MM.1S (cell line): ENCODE results near the gene GCLM.

Experiments used
- DNase-seq: peaks from one replicate; pipeline ENCODE4 v3.0.0-alpha.2; 2015
- H2AFZ ChIP-seq: fragments of 300-600 bp; sonication (generic); 2 replicates; pipeline ENCODE4 v1.6.0; 2016; ENCODE audit warnings: antibody characterized with exemption, low read length
- H3F3A ChIP-seq: fragments of 300-600 bp; sonication (generic); 2 replicates; pipeline ENCODE4 v1.6.1; 2016; ENCODE audit warnings: mild to moderate bottlenecking, antibody characterized with exemption, low read length, moderate library complexity, mixed read lengths; ENCODE audit not compliant: insufficient read depth
- H3K27ac ChIP-seq: fragments of 300-600 bp; sonication (generic); 2 replicates; pipeline ENCODE4 v1.5.1; 2016; ENCODE audit warnings: mild to moderate bottlenecking, low read length
- H3K27me3 ChIP-seq: fragments of 300-600 bp; sonication (generic); replicated peaks from 2 replicates; pipeline ENCODE4 v1.6.0; 2016; ENCODE audit warnings: low read length; ENCODE audit not compliant: insufficient read depth
- H3K36me3 ChIP-seq: fragments of 300-600 bp; sonication (generic); replicated peaks from 2 replicates; pipeline ENCODE4 v1.6.1; 2016; ENCODE audit warnings: mild to moderate bottlenecking, low read length, mixed read lengths; ENCODE audit not compliant: insufficient read depth
- H3K4me1 ChIP-seq: fragments of 300-600 bp; sonication (generic); 2 replicates; pipeline ENCODE4 v1.6.1; 2016; ENCODE audit warnings: low read length, mixed read lengths
- H3K4me2 ChIP-seq: fragments of 300-600 bp; sonication (generic); 2 replicates; pipeline ENCODE4 v1.6.0; 2016; ENCODE audit warnings: low read depth, low read length
- H3K4me3 ChIP-seq: fragments of 300-600 bp; sonication (generic); 2 replicates; pipeline ENCODE4 v1.5.1; 2016; ENCODE audit warnings: low read length, mixed read lengths
- H3K79me2 ChIP-seq: fragments of 300-600 bp; sonication (generic); 2 replicates; pipeline ENCODE4 v1.6.1; 2016; ENCODE audit warnings: mixed run types, low read length, mixed read lengths
- H3K9ac ChIP-seq: fragments of 300-600 bp; sonication (generic); 2 replicates; pipeline ENCODE4 v1.6.1; 2016; ENCODE audit warnings: low read length, mixed read lengths
- H3K9me2 ChIP-seq: fragments of 300-600 bp; sonication (generic); replicated peaks from 2 replicates; pipeline ENCODE4 v1.6.1; 2016; ENCODE audit warnings: mild to moderate bottlenecking, low read length, mixed read lengths; ENCODE audit not compliant: insufficient read depth
- H3K9me3 ChIP-seq: fragments of 300-600 bp; sonication (generic); replicated peaks from 2 replicates; pipeline ENCODE4 v1.6.1; 2016; ENCODE audit warnings: mild to moderate bottlenecking, low read length, mixed read lengths; ENCODE audit not compliant: insufficient read depth
- H4K20me1 ChIP-seq: fragments of 300-600 bp; sonication (generic); 2 replicates; pipeline ENCODE4 v1.6.1; 2016; ENCODE audit warnings: mild to moderate bottlenecking, low read length, moderate library complexity, mixed read lengths; ENCODE audit not compliant: insufficient read depth
- EZH2 ChIP-seq: fragments of 300-600 bp; sonication (generic); optimal IDR thresholded peaks from 2 replicates; pipeline ENCODE3; 2017; ENCODE audit warnings: low read depth, mild to moderate bottlenecking, antibody characterized with exemption, low read length, mixed read lengths
- EZH2phosphoT487 ChIP-seq: fragments of 300-600 bp; sonication (generic); IDR thresholded peaks from 2 replicates; pipeline ENCODE4 v1.6.1; 2018; ENCODE audit warnings: antibody characterized with exemption, low read length
- TF ChIP-seq, protein P1 (sequence below): fragments of 300-600 bp; sonication (generic); IDR thresholded peaks from 2 replicates; pipeline ENCODE4 v1.5.1; 2016; ENCODE audit warnings: antibody characterized with exemption, low read length, mixed read lengths

Gene GCLM, protein sequence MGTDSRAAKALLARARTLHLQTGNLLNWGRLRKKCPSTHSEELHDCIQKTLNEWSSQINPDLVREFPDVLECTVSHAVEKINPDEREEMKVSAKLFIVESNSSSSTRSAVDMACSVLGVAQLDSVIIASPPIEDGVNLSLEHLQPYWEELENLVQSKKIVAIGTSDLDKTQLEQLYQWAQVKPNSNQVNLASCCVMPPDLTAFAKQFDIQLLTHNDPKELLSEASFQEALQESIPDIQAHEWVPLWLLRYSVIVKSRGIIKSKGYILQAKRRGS

DNA sequence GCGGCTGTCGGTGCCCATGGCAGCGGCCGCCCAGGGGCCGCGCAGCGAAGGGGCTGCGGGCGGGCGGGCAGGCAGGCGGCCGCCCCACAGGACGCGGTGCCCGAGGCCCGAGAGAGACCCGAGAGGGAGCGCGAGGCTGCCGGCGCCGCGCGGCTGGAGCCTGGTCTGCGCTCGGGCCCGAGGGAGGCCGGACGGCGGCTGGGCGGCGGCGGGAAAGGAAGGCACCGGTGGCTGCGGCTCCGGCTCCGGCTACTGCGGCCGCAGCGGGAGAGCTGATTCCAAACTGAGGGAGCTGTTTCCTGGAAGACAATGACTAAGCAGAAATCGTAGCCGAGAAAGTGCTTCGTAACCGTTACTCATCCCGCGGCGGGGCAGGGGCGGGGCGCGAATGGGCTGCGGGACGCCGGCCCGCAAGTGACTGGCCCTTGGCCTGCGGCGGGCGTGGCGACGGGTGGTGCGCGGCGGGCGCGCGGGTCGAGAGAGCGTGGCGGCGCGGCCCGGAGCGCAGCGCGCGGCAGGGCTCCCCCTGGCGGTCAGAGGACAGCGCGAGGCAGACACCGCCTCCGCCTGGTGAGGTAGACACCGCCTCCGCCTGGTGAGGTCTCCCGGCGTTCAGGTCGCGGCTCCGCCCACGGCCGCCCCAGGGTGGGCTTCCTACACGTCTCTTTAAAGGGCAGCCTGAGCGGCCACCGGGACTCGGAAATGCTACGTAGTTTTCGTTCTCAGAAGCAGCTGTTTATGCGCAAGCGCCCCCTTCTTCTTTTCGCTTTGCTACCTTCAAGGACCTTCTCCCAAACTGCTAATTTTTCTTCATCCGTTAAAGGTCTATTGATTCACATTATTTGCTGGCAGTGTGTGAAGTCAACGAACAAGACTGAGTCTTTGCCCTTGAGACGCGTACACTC is at the start of gene GCLM:
Gene GCLM (minus strand): TSS at position 285 of the 905 bp plus-strand sequence. CDS start 267 bp downstream, at position 18.
- H3K4me1 ChIP-seq: no peaks in the 10 kb centered on the region
- no peaks in the 10 kb centered on the region for H3K9me3 ChIP-seq
- no peaks in the 10 kb centered on the region for H4K20me1 ChIP-seq
- TF ChIP-seq EZH2phosphoT487 (no peak), EZH2 (no peak)
- TF ChIP-seq, protein P1, sequence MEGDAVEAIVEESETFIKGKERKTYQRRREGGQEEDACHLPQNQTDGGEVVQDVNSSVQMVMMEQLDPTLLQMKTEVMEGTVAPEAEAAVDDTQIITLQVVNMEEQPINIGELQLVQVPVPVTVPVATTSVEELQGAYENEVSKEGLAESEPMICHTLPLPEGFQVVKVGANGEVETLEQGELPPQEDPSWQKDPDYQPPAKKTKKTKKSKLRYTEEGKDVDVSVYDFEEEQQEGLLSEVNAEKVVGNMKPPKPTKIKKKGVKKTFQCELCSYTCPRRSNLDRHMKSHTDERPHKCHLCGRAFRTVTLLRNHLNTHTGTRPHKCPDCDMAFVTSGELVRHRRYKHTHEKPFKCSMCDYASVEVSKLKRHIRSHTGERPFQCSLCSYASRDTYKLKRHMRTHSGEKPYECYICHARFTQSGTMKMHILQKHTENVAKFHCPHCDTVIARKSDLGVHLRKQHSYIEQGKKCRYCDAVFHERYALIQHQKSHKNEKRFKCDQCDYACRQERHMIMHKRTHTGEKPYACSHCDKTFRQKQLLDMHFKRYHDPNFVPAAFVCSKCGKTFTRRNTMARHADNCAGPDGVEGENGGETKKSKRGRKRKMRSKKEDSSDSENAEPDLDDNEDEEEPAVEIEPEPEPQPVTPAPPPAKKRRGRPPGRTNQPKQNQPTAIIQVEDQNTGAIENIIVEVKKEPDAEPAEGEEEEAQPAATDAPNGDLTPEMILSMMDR: peak; percentile 45
- H3K9ac ChIP-seq: peak within 1 kb of the TSS; percentile 50; the same call in 1 of the 2 replicates
- peak within 1 kb of the TSS; percentile 74 for H2AFZ ChIP-seq
- H3K4me2 ChIP-seq: peak within 1 kb of the TSS; percentile 68
- no peaks in the 10 kb centered on the region for H3K36me3 ChIP-seq
- peak within 1 kb of the TSS; percentile 63 for H3K4me3 ChIP-seq
- H3K9me2 ChIP-seq: no peaks in the 10 kb centered on the region
- H3K79me2 ChIP-seq: peaks cover 25% of the 10 kb centered on the region
- H3F3A ChIP-seq: no peaks in the 10 kb centered on the region; the same call in 1 of the 2 replicates
- peak; percentile 72 for DNase-seq
- no peaks in the 10 kb centered on the region for H3K27me3 ChIP-seq
- peak within 1 kb of the TSS; percentile 39; the same call in 1 of the 2 replicates for H3K27ac ChIP-seq

DNA sequence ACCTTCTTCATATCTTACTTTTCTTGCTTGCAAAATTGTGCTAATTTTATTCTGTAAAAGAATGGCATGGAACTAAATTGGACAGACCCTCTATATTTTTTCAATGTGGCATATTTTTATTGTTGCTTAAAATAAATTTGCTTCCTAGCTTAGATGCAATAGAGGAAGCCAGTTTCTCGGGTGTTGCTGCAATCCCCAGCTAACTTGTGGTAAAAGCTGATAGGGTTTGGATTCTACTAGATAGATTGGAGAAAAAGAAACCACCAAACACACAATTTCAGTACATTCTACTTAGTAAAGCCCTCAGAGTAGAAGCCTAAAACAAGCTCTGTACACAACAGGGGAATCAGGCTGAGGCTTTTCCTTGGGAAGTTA is 49.5 kb upstream of the GCLM start:
- Histone ChIP-seq H3K9me2 (no peaks in the 10 kb centered on the region), H3K79me2 (no peaks in the 10 kb centered on the region), H3K27ac (no peak overlapping the region), H3K27me3 (no peaks in the 10 kb centered on the region), H3K4me1 (no peaks in the 10 kb centered on the region), H3K4me3 (no peak overlapping the region), H2AFZ (no peak overlapping the region), H3K36me3 (no peaks in the 10 kb centered on the region), H3K9ac (no peak overlapping the region), H4K20me1 (no peaks in the 10 kb centered on the region), H3F3A (no peaks in the 10 kb centered on the region), H3K9me3 (no peaks in the 10 kb centered on the region), H3K4me2 (no peak overlapping the region)
- no peak for TF ChIP-seq EZH2phosphoT487
- no peak for TF ChIP-seq EZH2
- TF ChIP-seq, protein P1: no peak
- DNase-seq: no peak

DNA sequence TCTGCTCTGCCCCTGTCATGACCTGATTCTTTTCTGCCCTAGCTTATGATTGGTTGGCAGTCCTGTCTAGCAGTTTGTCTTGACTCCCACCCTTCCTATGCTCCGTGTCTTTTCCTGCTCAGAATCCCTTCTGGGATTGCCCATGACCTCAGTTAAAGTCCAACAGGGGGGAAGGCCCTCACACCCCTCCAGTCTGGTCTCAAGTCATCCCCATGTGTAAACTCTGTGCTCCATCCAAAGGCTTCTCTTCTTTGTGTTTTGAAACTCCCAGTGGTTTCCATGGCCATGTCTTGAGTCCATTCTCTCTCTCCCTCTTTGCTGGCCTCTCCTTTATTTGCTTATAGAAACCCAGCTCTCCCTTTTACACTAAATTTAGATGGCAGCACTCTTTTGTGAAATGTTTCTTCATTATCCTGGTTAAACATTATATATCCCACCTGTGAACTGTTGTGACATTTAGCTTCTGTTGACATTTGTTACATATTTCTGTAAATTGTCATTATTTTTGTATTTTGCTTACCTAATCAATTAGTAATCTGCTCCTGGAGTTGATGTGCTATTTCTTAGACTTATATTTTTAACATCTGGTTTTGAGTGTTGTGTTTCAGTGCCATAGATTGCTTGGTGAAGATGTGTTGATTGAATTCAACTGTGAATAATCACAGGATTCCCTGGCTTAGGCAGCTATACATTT is 48.9 kb upstream of the GCLM start:
- H3K9me2 ChIP-seq: no peaks in the 10 kb centered on the region
- H3K4me1 ChIP-seq: no peaks in the 10 kb centered on the region
- H4K20me1 ChIP-seq: no peaks in the 10 kb centered on the region
- H3F3A ChIP-seq: no peaks in the 10 kb centered on the region
- H3K27ac ChIP-seq: no peak overlapping the region
- no peak overlapping the region for H3K4me3 ChIP-seq
- no peak overlapping the region for H2AFZ ChIP-seq
- TF ChIP-seq, protein P1: no peak
- TF ChIP-seq EZH2phosphoT487 (no peak), EZH2 (no peak)
- no peaks in the 10 kb centered on the region for H3K27me3 ChIP-seq
- H3K9me3 ChIP-seq: no peaks in the 10 kb centered on the region
- no peak overlapping the region for H3K9ac ChIP-seq
- H3K79me2 ChIP-seq: no peaks in the 10 kb centered on the region
- DNase-seq: no peak
- H3K36me3 ChIP-seq: no peaks in the 10 kb centered on the region
- no peak overlapping the region for H3K4me2 ChIP-seq
